Panc1 (cell line): ENCODE data around the gene DHDH. TPM values are rescaled to one million over a fixed set of nuclear protein-coding genes. Genes with fewer than 3 reads are reported as not detected.

Experiments used
- ATAC-seq: fragments of 200-7000 bp; cut with Tn5 transposase; 2 replicates; pipeline ENCODE4 v1.9.1; 2020; ENCODE audit warnings: mild to moderate bottlenecking, moderate library complexity
- BruUV-seq: library from RNA; stranded (reverse); fragments of 400-500 nt; replicated peaks from 2 replicates; lab custom pipeline; 2021; lab: Mats Ljungman, UMichigan
- CTCF ChIA-PET: fragments of 300-600 bp; sonication (Branson Sonifier 250); formaldehyde crosslinking; loops from one replicate; lab custom pipeline; 2022; ENCODE audit warnings: antibody characterized with exemption; lab: Charles Lee
- POLR2A ChIA-PET: fragments of 300-600 bp; sonication (Branson Sonifier 250); formaldehyde crosslinking; loops from one replicate; lab custom pipeline; 2022; ENCODE audit warnings: antibody characterized with exemption; lab: Charles Lee
- DNase-seq: peaks from one replicate; pipeline ENCODE4 v3.0.0-alpha.2; 2010; ENCODE audit warnings: low read depth, low spot score
- H3K27ac ChIP-seq: 2 replicates; pipeline ENCODE4 v1.5.1; 2011; ENCODE audit warnings: mild to moderate bottlenecking, low read length, inconsistent platforms
- H3K27me3 ChIP-seq: fragments of 200-500 bp; sonication (Bioruptor generic); 2 replicates; pipeline ENCODE4 v1.6.0; 2014; ENCODE audit warnings: low read length, inconsistent platforms; ENCODE audit not compliant: control insufficient read depth, insufficient read depth
- H3K36me3 ChIP-seq: fragments of 200-500 bp; sonication (Bioruptor generic); 2 replicates; pipeline ENCODE4 v1.5.1; 2014; ENCODE audit warnings: inconsistent platforms, mild to moderate bottlenecking, low read length, moderate library complexity; ENCODE audit not compliant: control insufficient read depth, insufficient read depth
- H3K4me1 ChIP-seq: 2 replicates; pipeline ENCODE4 v1.5.1; 2011; ENCODE audit warnings: inconsistent platforms, mild to moderate bottlenecking, low read length, moderate library complexity; ENCODE audit not compliant: control insufficient read depth, insufficient read depth
- H3K4me3 ChIP-seq, 2 experiments: 2 replicates each; pipeline ENCODE4 v1.5.1; 2011 to 2012; ENCODE audit warnings: low read depth in 2 of 2, low read length in 2 of 2, mild to moderate bottlenecking in 2 of 2, inconsistent platforms in 1 of 2, moderate library complexity in 1 of 2
- H3K9me3 ChIP-seq: fragments of 200-500 bp; sonication (Bioruptor generic); 2 replicates; pipeline ENCODE4 v1.5.1; 2014; ENCODE audit warnings: low read depth, mild to moderate bottlenecking, inconsistent platforms, low read length, moderate library complexity; ENCODE audit not compliant: control insufficient read depth, insufficient read depth
- POLR2AphosphoS5 ChIP-seq: IDR thresholded peaks from 2 replicates; pipeline ENCODE4 v1.6.1; 2012; ENCODE audit warnings: mild to moderate bottlenecking, low read depth, low read length, moderate library complexity
- REST ChIP-seq, 2 experiments: IDR thresholded peaks; 2 replicates each; pipeline ENCODE4 v1.6.1; 2011 to 2012; ENCODE audit warnings: low read depth in 2 of 2, control low read depth in 1 of 2, low read length in 1 of 2, mild to moderate bottlenecking in 1 of 2, moderate library complexity in 1 of 2; ENCODE audit not compliant: insufficient read depth in 1 of 2
- SIN3A ChIP-seq: IDR thresholded peaks from 2 replicates; pipeline ENCODE4 v1.6.1; 2012; ENCODE audit warnings: low read depth, mild to moderate bottlenecking, low read length, moderate library complexity, borderline replicate concordance; ENCODE audit not compliant: insufficient read depth
- TCF7L2 ChIP-seq: IDR thresholded peaks from 2 replicates; pipeline ENCODE4 v1.6.1; 2011; ENCODE audit warnings: mild to moderate bottlenecking, low read depth, low read length, inconsistent platforms
- in situ Hi-C: cut with HindIII; loops from 2 replicates; pipeline ENCODE4 v1.10.0; 2016; ENCODE audit warnings: low sequenced_read_pairs, low pct_unique_long_range_greater_than_20kb
- intact Hi-C: fragments of 100-400 bp; cut with micrococcal nuclease; formaldehyde crosslinking; loops from one replicate; pipeline ENCODE4 v1.10.0; 2022; ENCODE audit not compliant: unreplicated experiment
- total RNA-seq: library from RNA; stranded (reverse); gene quantifications from one replicate; pipeline ENCODE4 v1.2.1, GENCODE V29; 2021; ENCODE audit not compliant: unreplicated experiment
- TF ChIP-seq, protein P1 (sequence below): fragments of 450-650 bp; IDR thresholded peaks from 2 replicates; pipeline ENCODE4 v1.5.1; 2017; ENCODE audit warnings: mild to moderate bottlenecking

The DHDH gene
- total RNA-seq, 1 experiment from 2014 or later: 0.85 TPM

DNA sequence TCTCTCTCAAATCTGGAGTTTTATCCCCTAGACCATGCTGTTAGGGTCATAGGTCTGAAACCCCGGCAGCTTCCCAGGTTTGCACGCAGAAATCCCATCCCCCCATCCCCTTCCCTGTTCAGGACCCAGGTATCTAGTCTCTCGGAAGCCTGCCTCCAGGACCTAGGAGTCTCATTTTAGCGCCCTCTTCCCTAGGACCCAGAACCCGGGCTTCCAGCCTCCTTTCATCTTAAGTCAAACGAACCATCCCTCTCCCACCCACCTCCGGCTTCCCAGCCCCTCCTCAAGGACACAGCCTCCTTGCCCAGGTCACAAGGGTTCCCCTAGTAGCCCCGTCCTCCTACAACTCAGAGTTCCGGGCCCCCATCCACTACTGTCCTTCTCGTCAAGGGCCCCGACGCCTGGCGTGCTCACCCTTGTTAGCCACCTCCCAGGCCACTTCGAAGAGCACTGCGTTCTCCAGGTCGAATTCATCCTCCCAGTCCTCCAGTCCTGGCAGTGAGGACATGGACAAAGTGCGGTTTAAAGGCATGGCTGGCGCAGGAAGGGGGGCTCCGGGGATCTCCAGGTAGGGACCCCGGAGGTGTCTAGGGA, 59.2 kb downstream of the DHDH start:
- ChIA-PET POLR2A (interaction anchor here (0.6 to 0.7 kb wide), 3 partner anchors 184 to 1343 kb away, joined by 3 to 4 read pairs (median 4); no protein-coding TSS in a partner anchor), CTCF (interaction anchor here (0.5 to 1.5 kb wide), 6 partner anchors 14 to 707 kb away, joined by 3 to 11 read pairs (median 4); no protein-coding TSS in a partner anchor)
- ATAC-seq (peak; percentile 4; the same call in 1 of the 2 replicates), DNase-seq (no peak)
- H3K36me3 ChIP-seq: peaks cover 8% of the 10 kb centered on the region; the same call in 1 of the 2 replicates
- H3K4me3 ChIP-seq: peak overlapping the region; percentile 79 to 96
- BruUV-seq: no TSS peak
- H3K4me1 ChIP-seq: no peaks in the 10 kb centered on the region
- peak overlapping the region; percentile 85 for H3K27ac ChIP-seq
- in situ Hi-C loops: no loop called here
- TF ChIP-seq POLR2AphosphoS5 (no peak), SIN3A (no peak), TCF7L2 (no peak), REST (IDR thresholded peaks at IDR 0.05; ENCODE audit: insufficient read depth in 1 of 2, low read depth in 2 of 2, low read length in 1 of 2) (no peak)
- TF ChIP-seq, protein P1, sequence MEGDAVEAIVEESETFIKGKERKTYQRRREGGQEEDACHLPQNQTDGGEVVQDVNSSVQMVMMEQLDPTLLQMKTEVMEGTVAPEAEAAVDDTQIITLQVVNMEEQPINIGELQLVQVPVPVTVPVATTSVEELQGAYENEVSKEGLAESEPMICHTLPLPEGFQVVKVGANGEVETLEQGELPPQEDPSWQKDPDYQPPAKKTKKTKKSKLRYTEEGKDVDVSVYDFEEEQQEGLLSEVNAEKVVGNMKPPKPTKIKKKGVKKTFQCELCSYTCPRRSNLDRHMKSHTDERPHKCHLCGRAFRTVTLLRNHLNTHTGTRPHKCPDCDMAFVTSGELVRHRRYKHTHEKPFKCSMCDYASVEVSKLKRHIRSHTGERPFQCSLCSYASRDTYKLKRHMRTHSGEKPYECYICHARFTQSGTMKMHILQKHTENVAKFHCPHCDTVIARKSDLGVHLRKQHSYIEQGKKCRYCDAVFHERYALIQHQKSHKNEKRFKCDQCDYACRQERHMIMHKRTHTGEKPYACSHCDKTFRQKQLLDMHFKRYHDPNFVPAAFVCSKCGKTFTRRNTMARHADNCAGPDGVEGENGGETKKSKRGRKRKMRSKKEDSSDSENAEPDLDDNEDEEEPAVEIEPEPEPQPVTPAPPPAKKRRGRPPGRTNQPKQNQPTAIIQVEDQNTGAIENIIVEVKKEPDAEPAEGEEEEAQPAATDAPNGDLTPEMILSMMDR: no peak
- H3K9me3 ChIP-seq: no peaks in the 10 kb centered on the region
- no peaks in the 10 kb centered on the region for H3K27me3 ChIP-seq
- intact Hi-C loops: no loop called here

- ATAC-seq (peak; percentile 97), DNase-seq (peak; percentile 82)
- CTCF ChIA-PET: interaction anchor here (0.5 to 1.5 kb wide), 10 partner anchors 16 to 1731 kb away, joined by 3 to 11 read pairs (median 3); partner anchors contain the start of gene FTL
- Histone ChIP-seq H3K4me3 (peak within 1 kb of the TSS; percentile 79 to 96), H3K36me3 (peaks cover 8% of the 10 kb centered on the region; the same call in 1 of the 2 replicates), H3K27ac (peak within 1 kb of the TSS; percentile 95), H3K27me3 (no peaks in the 10 kb centered on the region), H3K4me1 (no peaks in the 10 kb centered on the region), H3K9me3 (no peaks in the 10 kb centered on the region)
- no TSS peak for BruUV-seq
- POLR2A ChIA-PET: interaction anchor here (0.5 to 0.7 kb wide), 11 partner anchors 17 to 1343 kb away, joined by 3 to 7 read pairs (median 3); no protein-coding TSS in a partner anchor
- in situ Hi-C loops: no loop called here
- TF ChIP-seq, protein P1: peak; percentile 94
- TF ChIP-seq REST (IDR thresholded peaks at IDR 0.05; ENCODE audit: insufficient read depth in 1 of 2, low read depth in 2 of 2, low read length in 1 of 2): no peak; a peak in 1 of 4 replicates
- no peak for TF ChIP-seq TCF7L2
- TF ChIP-seq SIN3A: 0 out of 2 replicates have a peak, but pooled peaks have one; percentile 66
- peak; percentile 87 for TF ChIP-seq POLR2AphosphoS5
- intact Hi-C loops: no loop called here
Measured at GRCh38 chr19:48993175-48994034, 59.9 kb downstream of the DHDH start, which contains the start of the genes GYS1 and RUVBL2. Gene GYS1 (minus strand): TSS chr19:48993309. CDS start chr19:48993112, 197 bp downstream. Gene RUVBL2 (plus strand): TSS chr19:48993887. CDS start chr19:48993912, 25 bp downstream.
